ENCODE data around the gene ZBTB5.
"Not testable (repeated sequence)": the region's sequence is repeated elsewhere in the genome, so short reads cannot be mapped to it uniquely, and the experiment has no call there.

Gene ZBTB5

GRCh38 chr9:37485389-37486255 lies 20.4 kb upstream of the ZBTB5 start, which contains the start of gene POLR1E:
Gene POLR1E, plus strand, starts transcription at chr9:37485948. Its CDS starts 100 bp downstream, at chr9:37486048.
- DNase-seq, result peak; percentile 93

GRCh38 chr9:37480759-37481158 lies 15.5 kb upstream of the ZBTB5 start:
- no peak for DNase-seq

GRCh38 chr9:37477987-37478619 lies 12.9 kb upstream of the ZBTB5 start:
- DNase-seq, result not testable (repeated sequence)

GRCh38 chr9:37477443-37477842 lies 12.2 kb upstream of the ZBTB5 start:
- not testable (repeated sequence) for DNase-seq

GRCh38 chr9:37476930-37477329 lies 11.7 kb upstream of the ZBTB5 start:
- DNase-seq, result no peak

GRCh38 chr9:37474438-37474837 lies 9.2 kb upstream of the ZBTB5 start:
- no peak for DNase-seq

GRCh38 chr9:37473982-37474381 lies 8.7 kb upstream of the ZBTB5 start:
- DNase-seq, result not testable (repeated sequence)

- DNase-seq, result no peak
Measured at GRCh38 chr9:37471942-37472684, 6.9 kb upstream of the ZBTB5 start.

GRCh38 chr9:37468620-37469019 lies 3.4 kb upstream of the ZBTB5 start:
- no peak for DNase-seq

GRCh38 chr9:37467530-37467929 lies 2.3 kb upstream of the ZBTB5 start:
- DNase-seq, result not testable (repeated sequence)

- DNase-seq, result peak; percentile 27
Measured at GRCh38 chr9:37466037-37466709, 923 bp upstream of the ZBTB5 start.

- peak; percentile 86 for DNase-seq
Measured at GRCh38 chr9:37464426-37465248, 613 bp downstream of the ZBTB5 start.

- DNase-seq, result no peak
Measured at GRCh38 chr9:37464006-37464405, 1.2 kb downstream of the ZBTB5 start.

GRCh38 chr9:37456817-37457216 lies 8.4 kb downstream of the ZBTB5 start:
- DNase-seq, result no peak

- DNase-seq, result no peak
Measured at GRCh38 chr9:37455884-37456647, 9.2 kb downstream of the ZBTB5 start.

GRCh38 chr9:37454238-37454637 lies 11.0 kb downstream of the ZBTB5 start:
- no peak for DNase-seq

GRCh38 chr9:37453827-37454226 lies 11.4 kb downstream of the ZBTB5 start:
- DNase-seq, result no peak

- DNase-seq, result no peak
Measured at GRCh38 chr9:37452611-37453010, 12.6 kb downstream of the ZBTB5 start.

GRCh38 chr9:37451628-37452027 lies 13.6 kb downstream of the ZBTB5 start:
- no peak for DNase-seq

- no peak for DNase-seq
Measured at GRCh38 chr9:37449862-37450632, 15.2 kb downstream of the ZBTB5 start.
